Right cardiac atrium (tissue), 5 donors: Measurements from ENCODE around the gene AGPAT3. TPM values are rescaled to one million over a fixed set of nuclear protein-coding genes. Genes with fewer than 3 reads are reported as not detected.

Experiments used
- ATAC-seq, 2 donors: fragments of 200-7000 bp; cut with Tn5 transposase; one replicate each; pipeline versions ENCODE4 v1.8.0 to v1.9.1; 2020; ENCODE audit warnings: moderate library complexity in 2 of 2, mild to moderate bottlenecking in 1 of 2
- DNase-seq, 3 donors: peaks; one replicate each; pipeline ENCODE4 v3.0.0-alpha.2; 2020
- H3K27ac ChIP-seq: one replicate; pipeline ENCODE4 v1.5.1; 2013; ENCODE audit warnings: mild to moderate bottlenecking, low read length, control low read depth, moderate library complexity
- H3K27me3 ChIP-seq: one replicate; pipeline ENCODE4 v1.6.1; 2013; ENCODE audit not compliant: control insufficient read depth, insufficient read depth
- H3K4me1 ChIP-seq: one replicate; pipeline ENCODE4 v1.6.1; 2013; ENCODE audit warnings: low read length; ENCODE audit not compliant: control insufficient read depth, insufficient read depth
- H3K4me3 ChIP-seq: one replicate; pipeline ENCODE4 v1.5.1; 2013; ENCODE audit warnings: low read length, control low read depth
- H3K9me3 ChIP-seq: one replicate; pipeline ENCODE4 v1.6.1; 2013; ENCODE audit warnings: low read length; ENCODE audit not compliant: control insufficient read depth
- WGBS: extraction: QIAGEN DNeasy Blood & Tissue Kit; methylation state at CpG from one replicate; pipeline ENCODE4 v1.1.7; 2013; 5-methylcytosine and 5-hydroxymethylcytosine counted together
- intact Hi-C, 4 donors: fragments of 100-400 bp; cut with DNase I; formaldehyde crosslinking; loops; one replicate each; pipeline versions ENCODE4 v1.11.0 to v1.14.0; 2022 to 2023
- polyA plus RNA-seq: library from polyadenylated mRNA; stranded (reverse); fragments of 200-250 nt; gene quantifications from one replicate; pipeline ENCODE4 v1.2.3, GENCODE V29; 2013
- total RNA-seq, 4 donors: library from RNA; stranded (reverse); fragmentation: NEBNext Ultra II Directional; extraction: Animal tissue kit (Norgen Biotek cat#: 25700); gene quantifications; one replicate each; pipeline ENCODE4 v1.2.1, GENCODE V29; 2021
- donor health status: healthy with polysubstance abuse.
- donor health status: DM: no; HTN: yes; CAD: no.
- donor health status: DM: no; HTN: no; CAD: no.
- donor health status: DM: no; HTN: yes; CAD: no; lungs with severe emphysema.
- donor health status: DM: yes; HTN: yes; CAD: no.

AGPAT3 gene
- total and polyA plus RNA-seq, 5 donors = 32.0 to 71.1 (median 58.6) TPM

- Histone ChIP-seq H3K9me3 (no peaks in the 10 kb centered on the region), H3K27ac (no peak overlapping the region), H3K27me3 (no peaks in the 10 kb centered on the region), H3K4me1 (peaks cover 4% of the 10 kb centered on the region), H3K4me3 (no peak overlapping the region)
- 83% methylated on average over 30 of the region's 30 CpGs for WGBS
- intact Hi-C loops = loop anchor here in 2 of 4 donors (5.0 to 10.0 kb wide), 3 partner anchors 75 to 145 kb away; partner anchors contain the start of gene AGPAT3 (in 1 of the 2)
- ATAC-seq (no peak), DNase-seq (peak in 2 of 3 donors; percentile 38 to 42)
Measured at GRCh38 chr21:43939443-43940328, 74.7 kb downstream of the AGPAT3 start.

- peaks cover 4% of the 10 kb centered on the region for H3K4me1 ChIP-seq
Measured at GRCh38 chr21:43940329-43941050, 75.5 kb downstream of the AGPAT3 start.

GRCh38 chr21:43942201-43942600, 77.2 kb downstream of the AGPAT3 start:
- no peaks in the 10 kb centered on the region for H3K9me3 ChIP-seq
- ATAC-seq = no peak
- H3K4me1 ChIP-seq = peaks cover 4% of the 10 kb centered on the region
- H3K27me3 ChIP-seq = no peaks in the 10 kb centered on the region
- no peak overlapping the region for H3K27ac ChIP-seq
- intact Hi-C loops = loop anchor here in 1 of 4 donors (10.0 kb wide), 1 partner anchor 147 kb away; no protein-coding TSS in a partner anchor
- peak in 2 of 3 donors; percentile 44 to 47 for DNase-seq
- 95% methylated on average over 20 of the region's 20 CpGs for WGBS
- no peak overlapping the region for H3K4me3 ChIP-seq

More at GRCh38 chr21:43940329-43941050, 75.5 kb downstream of the AGPAT3 start:
- ATAC-seq (no peak), DNase-seq (peak in 1 of 3 donors; percentile 24)
- H3K27me3 ChIP-seq = no peaks in the 10 kb centered on the region
- H3K4me3 ChIP-seq = no peak overlapping the region
- no peaks in the 10 kb centered on the region for H3K9me3 ChIP-seq
- WGBS = 89% methylated on average over 21 of the region's 21 CpGs
- no peak overlapping the region for H3K27ac ChIP-seq
- intact Hi-C loops = loop anchor here in 1 of 4 donors (10.0 kb wide), 1 partner anchor 146 kb away; no protein-coding TSS in a partner anchor

GRCh38 chr21:43942621-43943020, 77.6 kb downstream of the AGPAT3 start:
- DNase-seq = peak in 1 of 3 donors; percentile 23

GRCh38 chr21:43943512-43944077, 78.6 kb downstream of the AGPAT3 start:
- Histone ChIP-seq H3K9me3 (no peaks in the 10 kb centered on the region), H3K27me3 (no peaks in the 10 kb centered on the region), H3K4me1 (peaks cover 4% of the 10 kb centered on the region), H3K27ac (no peak overlapping the region), H3K4me3 (no peak overlapping the region)
- ATAC-seq (no peak), DNase-seq (peak in 2 of 3 donors; percentile 39 to 53)
- WGBS = 93% methylated on average over 30 of the region's 30 CpGs
- intact Hi-C loops = loop anchor here in 1 of 4 donors (10.0 kb wide), 1 partner anchor 149 kb away; no protein-coding TSS in a partner anchor

More at GRCh38 chr21:43942621-43943020, 77.6 kb downstream of the AGPAT3 start:
- H3K4me1 ChIP-seq = peaks cover 4% of the 10 kb centered on the region
- no peak overlapping the region for H3K27ac ChIP-seq
- no peaks in the 10 kb centered on the region for H3K9me3 ChIP-seq
- 95% methylated on average over 13 of the region's 13 CpGs for WGBS
- intact Hi-C loops = loop anchor here in 1 of 4 donors (10.0 kb wide), 1 partner anchor 148 kb away; no protein-coding TSS in a partner anchor
- H3K27me3 ChIP-seq = no peaks in the 10 kb centered on the region
- H3K4me3 ChIP-seq = no peak overlapping the region
- no peak for ATAC-seq

- no peak overlapping the region for H3K27ac ChIP-seq
- no peak overlapping the region for H3K4me3 ChIP-seq
- H3K9me3 ChIP-seq = no peaks in the 10 kb centered on the region
- 67% methylated on average over 20 of the region's 20 CpGs for WGBS
- ATAC-seq (peak in 1 of 2 donors; percentile 8), DNase-seq (peak in 1 of 3 donors; percentile 44)
- H3K4me1 ChIP-seq = no peaks in the 10 kb centered on the region
- no peaks in the 10 kb centered on the region for H3K27me3 ChIP-seq
- intact Hi-C loops = loop anchor here in 1 of 4 donors (10.0 kb wide), 1 partner anchor 149 kb away; no protein-coding TSS in a partner anchor
Measured at GRCh38 chr21:43944078-43944633, 79.1 kb downstream of the AGPAT3 start.

- no peak for ATAC-seq
- Histone ChIP-seq H3K9me3 (no peaks in the 10 kb centered on the region), H3K27me3 (no peaks in the 10 kb centered on the region), H3K27ac (no peak overlapping the region), H3K4me3 (no peak overlapping the region), H3K4me1 (no peaks in the 10 kb centered on the region)
- intact Hi-C loops = loop anchor here in 1 of 4 donors (10.0 kb wide), 1 partner anchor 150 kb away; no protein-coding TSS in a partner anchor
- WGBS = 79% methylated on average over 12 of the region's 12 CpGs
- DNase-seq = peak in 2 of 3 donors; percentile 53
Measured at GRCh38 chr21:43944757-43945156, 79.7 kb downstream of the AGPAT3 start.

- no peaks in the 10 kb centered on the region for H3K9me3 ChIP-seq
- H3K4me3 ChIP-seq = no peak overlapping the region
- WGBS = 98% methylated on average over 6 of the region's 6 CpGs
- no peaks in the 10 kb centered on the region for H3K4me1 ChIP-seq
- peak in 1 of 3 donors; percentile 28 for DNase-seq
- no peaks in the 10 kb centered on the region for H3K27me3 ChIP-seq
- ATAC-seq = no peak
- intact Hi-C loops = loop anchor here in 1 of 4 donors (10.0 kb wide), 1 partner anchor 154 kb away; no protein-coding TSS in a partner anchor
- no peak overlapping the region for H3K27ac ChIP-seq
Measured at GRCh38 chr21:43948740-43949498, 83.9 kb downstream of the AGPAT3 start.

- Histone ChIP-seq H3K9me3 (no peaks in the 10 kb centered on the region), H3K27ac (no peak overlapping the region), H3K4me3 (no peak overlapping the region), H3K4me1 (no peaks in the 10 kb centered on the region), H3K27me3 (no peaks in the 10 kb centered on the region)
- ATAC-seq = no peak
- peak in 1 of 3 donors; percentile 11 for DNase-seq
- intact Hi-C loops = loop anchor here in 1 of 4 donors (10.0 kb wide), 1 partner anchor 155 kb away; no protein-coding TSS in a partner anchor
- WGBS = 62% methylated on average over 7 of the region's 7 CpGs
Measured at GRCh38 chr21:43949499-43950208, 84.6 kb downstream of the AGPAT3 start.
